GM23338 (cell line): ENCODE measurements around the gene NPAS4. TPM values are rescaled to one million over a fixed set of nuclear protein-coding genes. Genes with fewer than 3 reads are reported as not detected.

ENCODE experiments used
- ATAC-seq: fragments of 200-7000 bp; cut with Tn5 transposase; 3 replicates; pipeline ENCODE4 v1.9.1; 2020
- DNase-seq: peaks from one replicate; pipeline ENCODE4 v3.0.0-alpha.2; 2015; ENCODE audit warnings: low spot score
- H2AFZ ChIP-seq: fragments of 200-600 bp; sonication (generic); 2 replicates; pipeline ENCODE4 v1.8.0; 2016; ENCODE audit warnings: antibody characterized with exemption, mild to moderate bottlenecking, moderate library complexity
- H3F3A ChIP-seq: fragments of 200-600 bp; sonication (generic); replicated peaks from 2 replicates; pipeline ENCODE4 v1.8.0; 2017; ENCODE audit warnings: antibody characterized with exemption, mixed run types, low read depth
- H3K27ac ChIP-seq: fragments of 200-600 bp; sonication (generic); 2 replicates; pipeline ENCODE4 v1.6.1; 2016; ENCODE audit warnings: low read depth
- H3K27me3 ChIP-seq: fragments of 200-600 bp; sonication (generic); 2 replicates; pipeline ENCODE4 v1.8.0; 2016; ENCODE audit warnings: mild to moderate bottlenecking, mixed run types, moderate library complexity; ENCODE audit not compliant: insufficient read depth
- H3K36me3 ChIP-seq: fragments of 200-600 bp; sonication (generic); 2 replicates; pipeline ENCODE4 v1.8.0; 2016; ENCODE audit warnings: mild to moderate bottlenecking; ENCODE audit not compliant: insufficient read depth
- H3K4me1 ChIP-seq: fragments of 200-600 bp; sonication (generic); 2 replicates; pipeline ENCODE4 v1.8.0; 2016; ENCODE audit warnings: mild to moderate bottlenecking, moderate library complexity; ENCODE audit not compliant: insufficient read depth
- H3K4me2 ChIP-seq: fragments of 200-600 bp; sonication (generic); 2 replicates; pipeline ENCODE4 v1.7.1; 2017; ENCODE audit warnings: mixed run types
- H3K4me3 ChIP-seq: fragments of 200-600 bp; sonication (generic); 2 replicates; pipeline ENCODE4 v1.6.1; 2016; ENCODE audit warnings: mixed run types
- H3K79me2 ChIP-seq: fragments of 200-600 bp; sonication (generic); replicated peaks from 2 replicates; pipeline ENCODE4 v1.8.0; 2017; ENCODE audit warnings: mild to moderate bottlenecking; ENCODE audit not compliant: insufficient read depth
- H3K9me2 ChIP-seq: fragments of 200-600 bp; sonication (generic); 2 replicates; pipeline ENCODE4 v1.8.0; 2017; ENCODE audit not compliant: insufficient read depth
- H4K20me1 ChIP-seq: fragments of 200-600 bp; sonication (generic); replicated peaks from 2 replicates; pipeline ENCODE4 v1.8.0; 2017; ENCODE audit warnings: mild to moderate bottlenecking; ENCODE audit not compliant: insufficient read depth
- H3K27ac Mint-ChIP-seq: 2 replicates; pipeline ENCODE4 v1.8.0; 2020; ENCODE audit warnings: inconsistent platforms, mild to moderate bottlenecking, moderate library complexity, mixed read lengths
- H3K27me3 Mint-ChIP-seq: 3 replicates; pipeline ENCODE4 v1.8.0; 2022; ENCODE audit warnings: low read depth, mild to moderate bottlenecking, moderate library complexity, mixed read lengths, inconsistent platforms; ENCODE audit not compliant: insufficient read depth, poor library complexity
- H3K36me3 Mint-ChIP-seq: 3 replicates; pipeline ENCODE4 v1.8.0; 2021; ENCODE audit warnings: low read depth, mild to moderate bottlenecking, inconsistent platforms, moderate library complexity, mixed read lengths
- H3K4me1 Mint-ChIP-seq: 3 replicates; pipeline ENCODE4 v1.8.0; 2020; ENCODE audit warnings: mild to moderate bottlenecking, inconsistent platforms, mixed read lengths
- H3K4me3 Mint-ChIP-seq: 3 replicates; pipeline ENCODE4 v1.8.0; 2021; ENCODE audit warnings: moderate library complexity, mild to moderate bottlenecking, inconsistent platforms, mixed read lengths
- H3K9me3 Mint-ChIP-seq: 3 replicates; pipeline ENCODE4 v1.8.0; 2020; ENCODE audit warnings: moderate library complexity, mild to moderate bottlenecking, inconsistent platforms, mixed read lengths
- CREB1 ChIP-seq: fragments of 250-450 bp; sonication (Bioruptor Pico); IDR thresholded peaks from 2 replicates; pipeline ENCODE4 v1.5.0; 2020; ENCODE audit warnings: low read depth, mild to moderate bottlenecking, moderate library complexity
- EZH2 ChIP-seq: fragments of 200-600 bp; sonication (generic); IDR thresholded peaks from one replicate; pipeline ENCODE4 v1.8.0; 2017; ENCODE audit warnings: antibody characterized with exemption, mild to moderate bottlenecking, low read depth; ENCODE audit not compliant: unreplicated experiment
- JUNB ChIP-seq: IDR thresholded peaks from one replicate; pipeline ENCODE4 v1.6.1; 2016; ENCODE audit warnings: antibody characterized with exemption; ENCODE audit not compliant: unreplicated experiment
- STAT1 ChIP-seq: IDR thresholded peaks from one replicate; pipeline ENCODE4 v1.6.1; 2016; ENCODE audit warnings: antibody characterized with exemption; ENCODE audit not compliant: unreplicated experiment
- polyA plus RNA-seq: library from polyadenylated mRNA; unstranded; fragments of >200 nt; fragmentation: Nextera tagmentation; extraction: Ambion mirVana; gene quantifications from 2 replicates; pipeline ENCODE4 v1.2.1, GENCODE V29; 2016
- total RNA-seq: library from RNA; depleted of rRNA; stranded (reverse); fragments of >200 nt; shearing (Covaris generic); gene quantifications from 2 replicates; pipeline ENCODE4 v1.2.3, GENCODE V29; 2014
- TF ChIP-seq, protein P1 (sequence below), 2 experiments: fragments of 200-600 bp in 1 of 2; sonication (generic) in 1 of 2; conservative IDR thresholded peaks; 2 replicates each; pipeline versions ENCODE4 v1.5.1 to v1.6.1; 2016 to 2017; ENCODE audit warnings: antibody characterized with exemption in 2 of 2, low read depth in 2 of 2, mild to moderate bottlenecking in 2 of 2, moderate library complexity in 1 of 2
- TF ChIP-seq, protein P2 (sequence below): fragments of 250-450 bp; sonication (Bioruptor Pico); IDR thresholded peaks from 2 replicates; pipeline ENCODE4 v1.5.0; 2020; ENCODE audit warnings: mild to moderate bottlenecking, moderate library complexity

Gene NPAS4
- total and polyA plus RNA-seq, 2 experiments from 2014 or later = 0.71 to 0.97 TPM

DNA sequence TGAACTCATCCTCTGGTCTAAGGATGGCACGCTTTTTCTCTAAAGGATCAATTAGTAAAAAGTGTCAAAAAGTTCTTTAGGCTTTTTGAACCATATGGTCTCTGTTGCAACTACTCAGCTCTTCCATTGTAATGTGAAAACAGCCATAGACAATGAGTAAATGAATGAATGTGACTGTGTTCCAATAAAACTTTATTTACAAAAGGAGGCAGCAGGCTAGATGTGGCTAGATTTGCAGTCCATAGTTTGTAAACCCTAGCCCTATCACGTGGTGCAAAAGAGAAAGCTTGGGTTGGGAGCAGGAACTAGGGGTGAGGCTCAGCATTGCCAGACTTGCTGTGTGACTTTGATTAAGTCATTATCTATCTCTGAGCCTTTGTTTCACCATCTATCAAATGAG, 5.4 kb upstream of the NPAS4 start:
- peaks cover 26% of the 10 kb centered on the region for H3K27me3 Mint-ChIP-seq
- 0 out of 2 replicates have a peak overlapping the region, but pooled peaks have one; percentile 98 for H3K27ac ChIP-seq
- H3K4me1 Mint-ChIP-seq = peaks cover 72% of the 10 kb centered on the region
- H3K4me2 ChIP-seq = peak overlapping the region; percentile 72
- no peaks in the 10 kb centered on the region for H3K9me2 ChIP-seq
- no peak overlapping the region for H3K4me3 ChIP-seq
- H3K27ac Mint-ChIP-seq = no peak overlapping the region
- peaks cover 9% of the 10 kb centered on the region; the same call in 1 of the 2 replicates for H3K79me2 ChIP-seq
- peaks cover 17% of the 10 kb centered on the region for H3K27me3 ChIP-seq
- peaks cover 6% of the 10 kb centered on the region; the same call in 1 of the 2 replicates for H4K20me1 ChIP-seq
- H3K36me3 Mint-ChIP-seq = peaks cover 2% of the 10 kb centered on the region; the same call in 1 of the 3 replicates
- peaks cover 60% of the 10 kb centered on the region for H3K4me1 ChIP-seq
- no peaks in the 10 kb centered on the region for H3K36me3 ChIP-seq
- no peak for DNase-seq
- no peaks in the 10 kb centered on the region; the same call in 2 of the 3 replicates for H3K9me3 Mint-ChIP-seq
- TF ChIP-seq, protein P1, sequence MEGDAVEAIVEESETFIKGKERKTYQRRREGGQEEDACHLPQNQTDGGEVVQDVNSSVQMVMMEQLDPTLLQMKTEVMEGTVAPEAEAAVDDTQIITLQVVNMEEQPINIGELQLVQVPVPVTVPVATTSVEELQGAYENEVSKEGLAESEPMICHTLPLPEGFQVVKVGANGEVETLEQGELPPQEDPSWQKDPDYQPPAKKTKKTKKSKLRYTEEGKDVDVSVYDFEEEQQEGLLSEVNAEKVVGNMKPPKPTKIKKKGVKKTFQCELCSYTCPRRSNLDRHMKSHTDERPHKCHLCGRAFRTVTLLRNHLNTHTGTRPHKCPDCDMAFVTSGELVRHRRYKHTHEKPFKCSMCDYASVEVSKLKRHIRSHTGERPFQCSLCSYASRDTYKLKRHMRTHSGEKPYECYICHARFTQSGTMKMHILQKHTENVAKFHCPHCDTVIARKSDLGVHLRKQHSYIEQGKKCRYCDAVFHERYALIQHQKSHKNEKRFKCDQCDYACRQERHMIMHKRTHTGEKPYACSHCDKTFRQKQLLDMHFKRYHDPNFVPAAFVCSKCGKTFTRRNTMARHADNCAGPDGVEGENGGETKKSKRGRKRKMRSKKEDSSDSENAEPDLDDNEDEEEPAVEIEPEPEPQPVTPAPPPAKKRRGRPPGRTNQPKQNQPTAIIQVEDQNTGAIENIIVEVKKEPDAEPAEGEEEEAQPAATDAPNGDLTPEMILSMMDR (conservative IDR thresholded peaks at IDR 0.05; ENCODE audit: low read depth in 2 of 2) = no peak
- peaks cover 31% of the 10 kb centered on the region for H3F3A ChIP-seq
- no peak overlapping the region; the same call in 2 of the 3 replicates for H3K4me3 Mint-ChIP-seq
- no peak overlapping the region for H2AFZ ChIP-seq
- ATAC-seq = no peak

DNA sequence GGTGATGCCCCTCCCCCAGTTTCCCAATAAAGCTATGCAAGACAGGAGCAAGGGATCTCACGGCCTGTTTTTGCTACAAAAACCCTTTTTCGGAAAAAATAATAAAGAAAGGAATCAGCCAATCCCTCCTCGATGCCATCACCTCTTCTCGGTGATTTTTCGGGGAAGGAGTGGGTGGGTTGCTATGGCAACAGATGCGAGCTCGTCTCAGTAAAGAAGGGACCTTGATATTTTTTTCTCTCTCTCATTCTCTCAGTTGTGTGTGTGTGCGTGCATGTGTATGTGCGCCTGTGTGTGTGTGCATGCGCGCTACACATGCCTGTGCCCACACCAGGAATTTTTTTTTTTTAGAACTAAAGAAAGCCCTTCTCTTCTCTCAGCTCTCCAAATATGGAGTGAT, 3.8 kb upstream of the NPAS4 start:
- Mint-ChIP-seq H3K27me3 (peaks cover 41% of the 10 kb centered on the region), H3K36me3 (peaks cover 2% of the 10 kb centered on the region; the same call in 1 of the 3 replicates), H3K4me3 (no peak overlapping the region), H3K9me3 (no peaks in the 10 kb centered on the region; the same call in 1 of the 3 replicates), H3K4me1 (peaks cover 66% of the 10 kb centered on the region), H3K27ac (no peak overlapping the region)
- H3K36me3 ChIP-seq = no peaks in the 10 kb centered on the region
- H3K4me1 ChIP-seq = peaks cover 60% of the 10 kb centered on the region
- TF ChIP-seq EZH2 = no peak
- H3K9me2 ChIP-seq = no peaks in the 10 kb centered on the region
- H3K4me3 ChIP-seq = no peak overlapping the region
- DNase-seq (peak; percentile 61), ATAC-seq (no peak)
- peaks cover 6% of the 10 kb centered on the region; the same call in 1 of the 2 replicates for H4K20me1 ChIP-seq
- peaks cover 31% of the 10 kb centered on the region for H3F3A ChIP-seq
- H3K27me3 ChIP-seq = peaks cover 28% of the 10 kb centered on the region
- H3K79me2 ChIP-seq = no peaks in the 10 kb centered on the region
- no peak overlapping the region for H3K4me2 ChIP-seq
- H3K27ac ChIP-seq = peak overlapping the region; percentile 59; the same call in 1 of the 2 replicates
- no peak overlapping the region for H2AFZ ChIP-seq

- peak; percentile 96 for DNase-seq
- peaks cover 22% of the 10 kb centered on the region for H3F3A ChIP-seq
- peak overlapping the region; percentile 15; the same call in 1 of the 2 replicates for H3K27ac ChIP-seq
- no peak overlapping the region for H2AFZ ChIP-seq
- no peaks in the 10 kb centered on the region for H3K36me3 ChIP-seq
- H3K9me2 ChIP-seq = no peaks in the 10 kb centered on the region
- peaks cover 28% of the 10 kb centered on the region for H3K27me3 ChIP-seq
- peaks cover 51% of the 10 kb centered on the region for H3K4me1 ChIP-seq
- Mint-ChIP-seq H3K36me3 (no peaks in the 10 kb centered on the region; the same call in 2 of the 3 replicates), H3K27ac (peak overlapping the region; percentile 75), H3K9me3 (no peaks in the 10 kb centered on the region; the same call in 1 of the 3 replicates), H3K27me3 (peaks cover 44% of the 10 kb centered on the region), H3K4me3 (peak overlapping the region; percentile 56), H3K4me1 (peaks cover 57% of the 10 kb centered on the region)
- H3K4me2 ChIP-seq = peak overlapping the region; percentile 66
- peaks cover 6% of the 10 kb centered on the region; the same call in 1 of the 2 replicates for H4K20me1 ChIP-seq
- peak overlapping the region; percentile 22; the same call in 1 of the 2 replicates for H3K4me3 ChIP-seq
- H3K79me2 ChIP-seq = no peaks in the 10 kb centered on the region
- peak; percentile 48 for ATAC-seq
- TF ChIP-seq JUNB = no peak
- TF ChIP-seq CREB1 (CRISPR knock-in tag) = peak; percentile 42; the same call in 1 of the 2 replicates
- TF ChIP-seq, protein P2, sequence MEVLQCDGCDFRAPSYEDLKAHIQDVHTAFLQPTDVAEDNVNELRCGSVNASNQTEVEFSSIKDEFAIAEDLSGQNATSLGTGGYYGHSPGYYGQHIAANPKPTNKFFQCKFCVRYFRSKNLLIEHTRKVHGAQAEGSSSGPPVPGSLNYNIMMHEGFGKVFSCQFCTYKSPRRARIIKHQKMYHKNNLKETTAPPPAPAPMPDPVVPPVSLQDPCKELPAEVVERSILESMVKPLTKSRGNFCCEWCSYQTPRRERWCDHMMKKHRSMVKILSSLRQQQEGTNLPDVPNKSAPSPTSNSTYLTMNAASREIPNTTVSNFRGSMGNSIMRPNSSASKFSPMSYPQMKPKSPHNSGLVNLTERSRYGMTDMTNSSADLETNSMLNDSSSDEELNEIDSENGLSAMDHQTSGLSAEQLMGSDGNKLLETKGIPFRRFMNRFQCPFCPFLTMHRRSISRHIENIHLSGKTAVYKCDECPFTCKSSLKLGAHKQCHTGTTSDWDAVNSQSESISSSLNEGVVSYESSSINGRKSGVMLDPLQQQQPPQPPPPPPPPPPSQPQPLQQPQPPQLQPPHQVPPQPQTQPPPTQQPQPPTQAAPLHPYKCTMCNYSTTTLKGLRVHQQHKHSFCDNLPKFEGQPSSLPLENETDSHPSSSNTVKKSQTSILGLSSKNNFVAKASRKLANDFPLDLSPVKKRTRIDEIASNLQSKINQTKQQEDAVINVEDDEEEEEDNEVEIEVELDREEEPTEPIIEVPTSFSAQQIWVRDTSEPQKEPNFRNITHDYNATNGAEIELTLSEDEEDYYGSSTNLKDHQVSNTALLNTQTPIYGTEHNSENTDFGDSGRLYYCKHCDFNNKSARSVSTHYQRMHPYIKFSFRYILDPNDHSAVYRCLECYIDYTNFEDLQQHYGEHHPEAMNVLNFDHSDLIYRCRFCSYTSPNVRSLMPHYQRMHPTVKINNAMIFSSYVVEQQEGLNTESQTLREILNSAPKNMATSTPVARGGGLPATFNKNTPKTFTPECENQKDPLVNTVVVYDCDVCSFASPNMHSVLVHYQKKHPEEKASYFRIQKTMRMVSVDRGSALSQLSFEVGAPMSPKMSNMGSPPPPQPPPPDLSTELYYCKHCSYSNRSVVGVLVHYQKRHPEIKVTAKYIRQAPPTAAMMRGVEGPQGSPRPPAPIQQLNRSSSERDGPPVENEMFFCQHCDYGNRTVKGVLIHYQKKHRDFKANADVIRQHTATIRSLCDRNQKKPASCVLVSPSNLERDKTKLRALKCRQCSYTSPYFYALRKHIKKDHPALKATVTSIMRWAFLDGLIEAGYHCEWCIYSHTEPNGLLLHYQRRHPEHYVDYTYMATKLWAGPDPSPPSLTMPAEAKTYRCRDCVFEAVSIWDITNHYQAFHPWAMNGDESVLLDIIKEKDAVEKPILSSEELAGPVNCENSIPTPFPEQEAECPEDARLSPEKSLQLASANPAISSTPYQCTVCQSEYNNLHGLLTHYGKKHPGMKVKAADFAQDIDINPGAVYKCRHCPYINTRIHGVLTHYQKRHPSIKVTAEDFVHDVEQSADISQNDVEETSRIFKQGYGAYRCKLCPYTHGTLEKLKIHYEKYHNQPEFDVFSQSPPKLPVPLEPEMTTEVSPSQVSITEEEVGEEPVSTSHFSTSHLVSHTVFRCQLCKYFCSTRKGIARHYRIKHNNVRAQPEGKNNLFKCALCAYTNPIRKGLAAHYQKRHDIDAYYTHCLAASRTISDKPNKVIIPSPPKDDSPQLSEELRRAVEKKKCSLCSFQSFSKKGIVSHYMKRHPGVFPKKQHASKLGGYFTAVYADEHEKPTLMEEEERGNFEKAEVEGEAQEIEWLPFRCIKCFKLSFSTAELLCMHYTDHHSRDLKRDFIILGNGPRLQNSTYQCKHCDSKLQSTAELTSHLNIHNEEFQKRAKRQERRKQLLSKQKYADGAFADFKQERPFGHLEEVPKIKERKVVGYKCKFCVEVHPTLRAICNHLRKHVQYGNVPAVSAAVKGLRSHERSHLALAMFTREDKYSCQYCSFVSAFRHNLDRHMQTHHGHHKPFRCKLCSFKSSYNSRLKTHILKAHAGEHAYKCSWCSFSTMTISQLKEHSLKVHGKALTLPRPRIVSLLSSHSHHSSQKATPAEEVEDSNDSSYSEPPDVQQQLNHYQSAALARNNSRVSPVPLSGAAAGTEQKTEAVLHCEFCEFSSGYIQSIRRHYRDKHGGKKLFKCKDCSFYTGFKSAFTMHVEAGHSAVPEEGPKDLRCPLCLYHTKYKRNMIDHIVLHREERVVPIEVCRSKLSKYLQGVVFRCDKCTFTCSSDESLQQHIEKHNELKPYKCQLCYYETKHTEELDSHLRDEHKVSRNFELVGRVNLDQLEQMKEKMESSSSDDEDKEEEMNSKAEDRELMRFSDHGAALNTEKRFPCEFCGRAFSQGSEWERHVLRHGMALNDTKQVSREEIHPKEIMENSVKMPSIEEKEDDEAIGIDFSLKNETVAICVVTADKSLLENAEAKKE (CRISPR knock-in tag) = no peak
- no peak for TF ChIP-seq STAT1
These were observed 2.5 kb upstream of the NPAS4 start for GRCh38 chr11:66418168-66418985.
